GM19351 (cell line): ENCODE measurements around the gene LSR.

Experiments
- ATAC-seq: cut with Tn5 transposase; IDR thresholded peaks from one replicate; pipeline ENCODE4 v1.9.1; 2021; ENCODE audit warnings: mild to moderate bottlenecking, moderate library complexity; ENCODE audit not compliant: unreplicated experiment

Gene LSR, protein sequence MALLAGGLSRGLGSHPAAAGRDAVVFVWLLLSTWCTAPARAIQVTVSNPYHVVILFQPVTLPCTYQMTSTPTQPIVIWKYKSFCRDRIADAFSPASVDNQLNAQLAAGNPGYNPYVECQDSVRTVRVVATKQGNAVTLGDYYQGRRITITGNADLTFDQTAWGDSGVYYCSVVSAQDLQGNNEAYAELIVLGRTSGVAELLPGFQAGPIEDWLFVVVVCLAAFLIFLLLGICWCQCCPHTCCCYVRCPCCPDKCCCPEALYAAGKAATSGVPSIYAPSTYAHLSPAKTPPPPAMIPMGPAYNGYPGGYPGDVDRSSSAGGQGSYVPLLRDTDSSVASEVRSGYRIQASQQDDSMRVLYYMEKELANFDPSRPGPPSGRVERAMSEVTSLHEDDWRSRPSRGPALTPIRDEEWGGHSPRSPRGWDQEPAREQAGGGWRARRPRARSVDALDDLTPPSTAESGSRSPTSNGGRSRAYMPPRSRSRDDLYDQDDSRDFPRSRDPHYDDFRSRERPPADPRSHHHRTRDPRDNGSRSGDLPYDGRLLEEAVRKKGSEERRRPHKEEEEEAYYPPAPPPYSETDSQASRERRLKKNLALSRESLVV

GRCh38 chr19:35248310-35249145, at the start of gene LSR:
TSS of gene LSR (plus strand) at chr19:35249002. CDS start at chr19:35249023, 21 bp downstream.
- ATAC-seq = peak; percentile 82

GRCh38 chr19:35199481-35199880, 49.3 kb upstream of the LSR start:
- no peak for ATAC-seq

GRCh38 chr19:35202722-35203688, 45.8 kb upstream of the LSR start:
- no peak for ATAC-seq

DNA sequence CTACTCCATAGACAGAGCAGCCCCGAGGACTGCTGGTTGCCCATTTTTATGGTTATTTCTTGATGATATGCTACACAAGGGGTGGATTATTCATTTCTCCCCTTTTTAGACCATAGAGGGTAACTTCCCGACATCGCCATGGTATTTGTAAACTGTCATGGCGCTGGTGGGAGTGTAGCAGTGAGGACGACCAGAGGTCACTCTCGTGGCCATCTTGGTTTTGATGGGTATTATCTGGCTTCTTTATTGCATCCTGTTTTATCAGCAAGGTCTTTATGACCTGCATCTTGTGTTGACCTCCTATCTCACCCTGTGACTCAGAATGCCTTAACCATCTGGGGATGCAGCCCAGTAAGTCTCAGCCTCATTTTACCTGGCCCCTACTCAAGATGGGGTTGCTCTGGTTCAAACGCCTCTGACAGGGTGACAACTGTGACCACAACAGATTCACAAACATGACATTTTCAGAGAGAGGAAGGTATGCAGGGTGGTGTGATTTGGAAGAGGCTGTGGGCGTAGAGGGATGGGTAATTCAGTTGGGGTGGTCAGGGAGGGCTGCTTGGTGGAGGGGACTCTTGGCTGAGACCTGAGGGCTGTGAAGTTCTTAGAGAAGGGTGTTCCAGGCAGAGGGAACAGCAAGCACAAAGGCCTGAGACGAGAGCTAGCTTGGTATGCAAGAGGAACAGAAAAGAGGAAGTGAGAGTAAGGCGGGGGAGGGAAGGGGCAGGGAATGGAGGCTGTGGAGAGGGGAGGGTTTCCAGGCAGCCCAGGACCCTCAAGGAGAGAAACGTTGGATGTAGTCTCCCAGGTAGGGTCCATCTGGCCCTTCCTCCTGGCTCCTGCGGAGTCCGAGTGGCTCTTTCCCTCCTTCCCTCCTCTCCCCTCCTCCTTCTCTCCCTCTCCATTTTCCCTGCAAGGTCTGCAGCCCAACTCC, 43.7 kb upstream of the LSR start:
- peak; percentile 81 for ATAC-seq

- peak; percentile 14 for ATAC-seq
These were observed 43.0 kb upstream of the LSR start for GRCh38 chr19:35205733-35206323.

DNA sequence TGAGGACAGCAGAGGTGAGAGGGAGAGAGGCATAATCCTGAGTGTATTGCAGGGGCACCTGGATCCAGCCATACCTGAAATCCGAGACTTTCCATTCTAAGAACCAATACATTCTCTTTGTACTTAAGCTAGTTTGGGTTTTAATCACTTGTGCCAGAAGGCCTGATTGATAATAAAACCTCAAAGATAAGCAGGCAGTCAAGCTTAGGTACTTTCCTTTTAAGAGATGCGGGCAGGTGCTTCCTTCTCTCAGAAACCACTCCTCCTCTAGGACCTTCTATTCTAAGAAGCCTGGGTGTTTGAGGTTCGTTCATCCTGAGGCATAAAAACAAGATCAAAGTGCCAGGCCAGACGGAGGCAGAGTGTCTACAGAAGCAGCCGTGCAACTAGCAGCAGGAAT, 42.4 kb upstream of the LSR start:
- no peak for ATAC-seq

DNA sequence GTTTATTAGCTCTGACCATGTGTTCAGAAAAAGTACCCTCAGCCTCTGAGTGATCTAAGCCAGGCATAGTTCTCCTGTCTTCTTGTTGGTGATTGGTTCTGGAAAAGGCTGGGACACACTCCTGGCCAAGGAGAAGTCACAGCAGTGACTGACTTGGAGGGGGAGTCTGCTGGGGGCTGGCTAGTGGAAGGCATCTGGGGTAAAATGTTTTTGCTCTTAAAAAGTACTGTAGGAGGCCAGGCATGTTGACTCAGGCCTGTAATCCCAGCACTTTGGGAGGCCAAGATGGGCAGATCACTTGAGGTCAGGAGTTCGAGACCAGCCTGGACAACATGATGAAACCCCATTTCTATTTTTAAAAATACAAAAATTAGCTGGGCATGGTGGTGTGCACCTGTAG, 41.9 kb upstream of the LSR start:
- ATAC-seq = no peak

GRCh38 chr19:35207391-35207871, 41.4 kb upstream of the LSR start:
- no peak for ATAC-seq

GRCh38 chr19:35208121-35208520, 40.7 kb upstream of the LSR start:
- ATAC-seq = no peak

DNA sequence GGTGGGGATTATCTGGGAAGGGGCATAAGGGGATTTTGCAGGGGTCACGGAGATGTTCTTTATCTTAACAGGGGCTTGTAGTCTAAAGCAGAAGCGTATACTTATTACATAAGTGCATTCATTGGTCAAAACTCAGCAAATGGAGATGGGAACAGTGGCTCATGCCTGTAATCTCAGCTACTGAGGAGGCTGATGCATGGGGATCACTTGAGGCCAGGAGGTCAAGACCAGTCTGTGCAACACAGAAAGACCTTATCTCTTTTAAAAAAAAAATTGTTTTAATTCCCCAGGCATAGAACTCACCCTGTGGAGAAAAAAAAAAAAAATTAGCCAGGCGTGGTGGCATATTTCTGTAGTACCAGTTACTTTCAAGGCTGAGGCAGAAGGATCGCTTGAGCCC, 39.2 kb upstream of the LSR start:
- no peak for ATAC-seq

- no peak for ATAC-seq
These were observed 37.1 kb upstream of the LSR start for GRCh38 chr19:35211545-35212230.

DNA sequence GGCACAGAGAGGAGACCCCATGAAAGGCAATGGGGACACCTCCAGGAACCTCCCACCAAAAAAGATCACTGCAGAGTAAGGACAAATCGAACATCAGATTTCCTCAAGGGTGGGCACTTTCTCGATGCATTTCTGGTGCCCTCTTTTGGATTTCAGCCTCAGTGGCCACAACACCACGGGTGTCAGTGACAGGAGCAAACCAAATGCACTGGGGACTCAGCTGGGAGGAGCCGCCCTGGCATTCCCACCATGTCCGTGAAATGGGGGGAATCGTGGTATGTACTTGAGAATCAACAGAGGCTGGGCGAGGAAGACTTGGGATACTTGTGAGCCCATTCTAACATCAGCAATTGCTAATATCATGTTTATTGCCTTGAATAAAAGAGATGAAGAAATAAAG, 36.6 kb upstream of the LSR start:
- no peak for ATAC-seq

DNA sequence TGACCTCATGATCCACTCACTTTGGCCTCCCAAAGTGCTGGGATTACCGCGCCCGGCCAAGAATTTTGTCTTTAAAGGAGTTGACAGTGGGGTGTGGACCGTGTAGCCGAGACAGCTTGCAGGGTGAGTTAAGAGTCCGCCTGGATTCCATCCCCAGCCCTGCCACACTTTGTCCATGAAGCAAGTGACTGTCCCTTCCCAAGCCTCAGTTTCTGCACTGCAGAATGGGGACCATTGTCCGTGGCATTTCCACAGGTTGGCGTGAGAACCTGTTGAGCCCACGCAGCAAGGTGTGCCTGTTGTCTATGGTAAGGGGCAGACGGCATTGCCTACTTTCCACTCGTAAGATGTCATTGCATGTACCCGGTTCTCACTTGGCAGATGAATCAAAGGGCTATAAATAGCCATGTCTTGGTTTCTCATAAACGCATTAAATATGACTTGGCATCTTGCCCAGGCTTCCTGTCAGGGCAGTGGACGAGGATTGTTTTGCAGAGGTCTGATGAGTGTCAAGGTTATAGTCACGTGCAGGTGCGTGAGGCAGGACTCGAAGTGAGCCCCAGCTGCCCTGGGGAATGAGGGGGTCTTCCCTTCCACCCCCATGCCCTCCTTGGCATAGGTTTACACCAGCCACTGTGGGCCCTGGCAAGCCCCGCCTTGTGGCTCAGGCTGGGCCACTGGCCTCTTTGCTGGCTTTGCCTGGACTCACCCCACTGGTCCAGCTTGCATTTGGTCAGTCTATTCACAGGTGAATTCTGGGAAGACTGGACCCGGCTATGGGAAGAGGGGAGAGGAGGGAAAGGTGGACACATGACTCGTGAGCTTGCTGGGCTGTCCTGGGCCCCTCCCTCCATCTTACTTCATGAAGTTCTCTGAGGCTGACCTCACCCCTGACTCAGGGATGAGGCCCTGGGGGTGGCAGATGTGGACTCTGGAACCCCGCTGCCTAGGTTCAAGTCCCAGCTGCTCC, 34.9 kb upstream of the LSR start:
- ATAC-seq = peak; percentile 55

- no peak for ATAC-seq
These were observed 33.9 kb upstream of the LSR start for GRCh38 chr19:35214766-35215422.

DNA sequence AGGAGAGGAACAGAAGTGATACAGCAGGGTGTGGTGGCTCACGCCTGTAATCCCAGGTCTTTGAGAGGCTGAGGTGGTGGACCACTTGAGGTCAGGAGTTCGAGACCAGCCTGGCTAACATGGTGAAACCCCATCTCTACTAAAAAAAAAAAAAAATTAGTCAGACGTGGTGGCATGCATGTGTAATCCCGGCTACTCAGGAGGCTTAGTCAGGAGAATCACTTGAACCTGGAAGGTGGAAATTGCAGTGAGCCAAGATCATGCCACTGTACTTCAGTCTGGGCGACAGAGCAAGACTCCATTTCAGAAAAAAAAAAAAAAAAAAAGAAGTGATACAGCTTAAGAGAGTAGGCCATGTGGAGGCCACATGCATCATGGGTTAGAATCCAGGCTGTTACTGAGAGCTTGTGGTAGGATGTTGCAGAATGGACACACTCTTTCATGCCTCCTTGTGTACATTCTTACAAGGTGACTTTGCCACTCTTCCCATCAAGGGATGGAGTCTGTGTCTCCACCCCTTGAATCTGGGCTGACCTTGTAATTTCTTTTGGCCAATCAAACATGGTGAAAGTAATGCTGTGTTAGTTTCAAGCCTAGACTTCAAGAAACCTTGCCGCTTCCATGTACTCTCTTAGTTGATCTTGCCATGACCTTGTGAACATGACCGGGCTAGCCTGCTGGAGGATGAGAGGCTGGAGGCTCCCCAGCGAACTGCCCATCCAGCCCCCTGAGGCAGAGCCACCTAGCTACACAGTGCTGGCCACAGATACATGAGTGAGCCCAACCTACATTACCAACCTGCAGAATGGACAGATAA, 32.6 kb upstream of the LSR start:
- no peak for ATAC-seq
